IMR-90 (cell line): ENCODE measurements around the gene ASB1.

Experiments used
- CEBPB ChIP-seq: IDR thresholded peaks from 2 replicates; pipeline ENCODE4 v1.6.1; 2012; ENCODE audit warnings: low read depth, low read length, improper control_type of control experiment
- MAFK ChIP-seq: IDR thresholded peaks from 2 replicates; pipeline ENCODE4 v1.6.1; 2012; ENCODE audit warnings: low read depth, low read length, improper control_type of control experiment
- POLR2A ChIP-seq: IDR thresholded peaks from 2 replicates; pipeline ENCODE4 v1.6.1; 2012; ENCODE audit warnings: mild to moderate bottlenecking, low read depth, low read length
- RFX5 ChIP-seq: IDR thresholded peaks from 2 replicates; pipeline ENCODE4 v1.8.0; 2012; ENCODE audit warnings: low read depth, mild to moderate bottlenecking, low read length, moderate library complexity
- TF ChIP-seq, protein P1 (sequence below): conservative IDR thresholded peaks from 2 replicates; pipeline ENCODE4 v1.5.1; 2012; ENCODE audit warnings: mild to moderate bottlenecking, low read depth, low read length, improper control_type of control experiment
- TF ChIP-seq, protein P2 (sequence below): fragments of 150-350 bp; IDR thresholded peaks from 2 replicates; pipeline ENCODE4 v1.6.1; 2017; ENCODE audit warnings: mild to moderate bottlenecking, antibody characterized with exemption, low read length, low read depth
- TF ChIP-seq, protein P3 (sequence below): fragments of 150-350 bp; IDR thresholded peaks from 2 replicates; pipeline ENCODE4 v1.6.1; 2016; ENCODE audit warnings: low read depth, mild to moderate bottlenecking, low read length, moderate library complexity, borderline replicate concordance

DNA sequence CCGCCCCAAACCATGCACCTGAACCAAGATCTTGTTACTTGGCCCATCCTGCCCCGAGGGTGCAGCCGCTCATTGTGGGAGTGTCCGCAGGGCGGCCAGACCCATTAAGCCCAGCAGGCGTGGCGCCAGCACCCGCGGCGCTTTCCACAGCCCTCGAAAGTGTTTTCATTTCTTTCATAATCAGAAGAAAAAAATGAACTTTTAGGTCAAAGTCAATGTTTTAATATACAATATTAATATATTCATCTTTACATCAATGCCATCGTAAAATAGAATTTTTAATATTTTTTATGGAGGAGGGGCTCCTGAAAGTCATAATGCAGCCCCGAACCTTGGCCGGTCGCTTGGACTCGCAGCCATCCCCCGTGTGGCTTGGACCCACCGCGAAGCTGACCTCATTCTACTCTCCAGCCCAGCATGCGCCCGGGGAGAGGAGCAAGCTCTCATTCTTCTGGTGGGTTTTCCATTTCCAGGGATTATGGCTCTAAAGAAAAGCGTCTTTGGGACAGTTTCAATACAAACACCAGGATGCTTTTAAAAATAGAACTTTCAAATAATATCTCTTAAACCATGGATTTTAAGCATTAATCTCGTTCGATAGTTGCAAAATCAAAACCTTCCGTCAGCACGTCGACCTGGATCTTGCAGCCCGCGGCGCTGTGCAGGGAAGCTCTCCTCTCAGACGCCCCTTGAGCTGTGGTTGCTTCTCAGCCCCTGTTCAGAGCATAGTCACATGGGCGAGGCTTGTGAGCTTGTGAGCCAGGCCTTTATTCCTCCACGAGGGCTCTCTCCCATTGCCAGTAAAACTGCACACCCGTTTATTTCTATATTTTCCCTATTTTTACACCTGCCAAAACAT, 17.2 kb upstream of the ASB1 start:
- TF ChIP-seq, protein P1, sequence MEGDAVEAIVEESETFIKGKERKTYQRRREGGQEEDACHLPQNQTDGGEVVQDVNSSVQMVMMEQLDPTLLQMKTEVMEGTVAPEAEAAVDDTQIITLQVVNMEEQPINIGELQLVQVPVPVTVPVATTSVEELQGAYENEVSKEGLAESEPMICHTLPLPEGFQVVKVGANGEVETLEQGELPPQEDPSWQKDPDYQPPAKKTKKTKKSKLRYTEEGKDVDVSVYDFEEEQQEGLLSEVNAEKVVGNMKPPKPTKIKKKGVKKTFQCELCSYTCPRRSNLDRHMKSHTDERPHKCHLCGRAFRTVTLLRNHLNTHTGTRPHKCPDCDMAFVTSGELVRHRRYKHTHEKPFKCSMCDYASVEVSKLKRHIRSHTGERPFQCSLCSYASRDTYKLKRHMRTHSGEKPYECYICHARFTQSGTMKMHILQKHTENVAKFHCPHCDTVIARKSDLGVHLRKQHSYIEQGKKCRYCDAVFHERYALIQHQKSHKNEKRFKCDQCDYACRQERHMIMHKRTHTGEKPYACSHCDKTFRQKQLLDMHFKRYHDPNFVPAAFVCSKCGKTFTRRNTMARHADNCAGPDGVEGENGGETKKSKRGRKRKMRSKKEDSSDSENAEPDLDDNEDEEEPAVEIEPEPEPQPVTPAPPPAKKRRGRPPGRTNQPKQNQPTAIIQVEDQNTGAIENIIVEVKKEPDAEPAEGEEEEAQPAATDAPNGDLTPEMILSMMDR = no peak
- TF ChIP-seq POLR2A (no peak), RFX5 (no peak), CEBPB (no peak), MAFK (no peak)
- TF ChIP-seq, protein P2, sequence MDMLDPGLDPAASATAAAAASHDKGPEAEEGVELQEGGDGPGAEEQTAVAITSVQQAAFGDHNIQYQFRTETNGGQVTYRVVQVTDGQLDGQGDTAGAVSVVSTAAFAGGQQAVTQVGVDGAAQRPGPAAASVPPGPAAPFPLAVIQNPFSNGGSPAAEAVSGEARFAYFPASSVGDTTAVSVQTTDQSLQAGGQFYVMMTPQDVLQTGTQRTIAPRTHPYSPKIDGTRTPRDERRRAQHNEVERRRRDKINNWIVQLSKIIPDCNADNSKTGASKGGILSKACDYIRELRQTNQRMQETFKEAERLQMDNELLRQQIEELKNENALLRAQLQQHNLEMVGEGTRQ = no peak
- TF ChIP-seq, protein P3, sequence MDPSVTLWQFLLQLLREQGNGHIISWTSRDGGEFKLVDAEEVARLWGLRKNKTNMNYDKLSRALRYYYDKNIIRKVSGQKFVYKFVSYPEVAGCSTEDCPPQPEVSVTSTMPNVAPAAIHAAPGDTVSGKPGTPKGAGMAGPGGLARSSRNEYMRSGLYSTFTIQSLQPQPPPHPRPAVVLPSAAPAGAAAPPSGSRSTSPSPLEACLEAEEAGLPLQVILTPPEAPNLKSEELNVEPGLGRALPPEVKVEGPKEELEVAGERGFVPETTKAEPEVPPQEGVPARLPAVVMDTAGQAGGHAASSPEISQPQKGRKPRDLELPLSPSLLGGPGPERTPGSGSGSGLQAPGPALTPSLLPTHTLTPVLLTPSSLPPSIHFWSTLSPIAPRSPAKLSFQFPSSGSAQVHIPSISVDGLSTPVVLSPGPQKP = no peak
